Prostate gland (tissue), 2 donors: ENCODE results near the gene HSDL2. TPM values are rescaled to one million over a fixed set of nuclear protein-coding genes. Genes with fewer than 3 reads are reported as not detected.
"Not testable (repeated sequence)": the region's sequence is repeated elsewhere in the genome, so short reads cannot be mapped to it uniquely, and the experiment has no call there.

Source experiments
- DNase-seq: peaks from one replicate; pipeline ENCODE4 v3.0.0-alpha.2; 2019; ENCODE audit warnings: low spot score
- H3K27ac ChIP-seq, 2 donors: fragments of 200-600 bp; sonication (generic); 2 replicates each; pipeline ENCODE4 v1.5.1; 2017 to 2019
- H3K27me3 ChIP-seq: fragments of 200-600 bp; sonication (generic); replicated peaks from 2 replicates; pipeline ENCODE4 v1.5.1; 2019; ENCODE audit not compliant: insufficient read depth
- H3K36me3 ChIP-seq, 2 donors: fragments of 200-600 bp; sonication (generic); 1 replicate in 1 of 2; 2 replicates in 1 of 2; pipeline versions ENCODE4 v1.5.1 to v1.8.1; 2017 to 2019
- H3K4me1 ChIP-seq: fragments of 200-600 bp; sonication (generic); replicated peaks from 2 replicates; pipeline ENCODE4 v1.5.1; 2019
- H3K4me3 ChIP-seq, 2 donors: fragments of 200-600 bp; sonication (generic); 2 replicates each; pipeline ENCODE4 v1.5.1; 2017 to 2019
- H3K9me3 ChIP-seq: fragments of 200-600 bp; sonication (generic); 2 replicates; pipeline ENCODE4 v1.5.1; 2017
- CTCF ChIP-seq, 4 experiments: fragments of 200-600 bp in 2 of 4; fragments of 450-650 bp in 2 of 4; sonication (generic) in 2 of 4; IDR thresholded peaks; 1 replicate in 3 of 4; 2 replicates in 1 of 4; pipeline ENCODE4 v1.5.1; 2016 to 2019; ENCODE audit warnings: antibody characterized with exemption in 4 of 4, mild to moderate bottlenecking in 2 of 4, moderate library complexity in 2 of 4
- POLR2A ChIP-seq: fragments of 450-650 bp; IDR thresholded peaks from one replicate; pipeline ENCODE4 v1.6.1; 2016; ENCODE audit warnings: antibody characterized with exemption, mild to moderate bottlenecking
- POLR2AphosphoS5 ChIP-seq: sonication (generic); formaldehyde crosslinking; IDR thresholded peaks from one replicate; pipeline ENCODE4 v1.6.1; 2017; ENCODE audit warnings: antibody characterized with exemption
- WGBS: methylation state at CpG from one replicate; pipeline ENCODE4 v1.1.5; 2018; 5-methylcytosine and 5-hydroxymethylcytosine counted together
- intact Hi-C: fragments of 100-400 bp; cut with DNase I; formaldehyde crosslinking; loops from one replicate; pipeline ENCODE4 v1.14.2; 2022
- total RNA-seq, 2 donors: library from RNA; depleted of rRNA; stranded (reverse); fragments of >200 nt; gene quantifications; one replicate each; pipeline ENCODE4 v1.1.0, GENCODE V29; 2016

HSDL2 gene
- total RNA-seq, 2 donors from 2014 or later: 22.2 to 25.2 TPM

- no peaks in the 10 kb centered on the region for H3K27me3 ChIP-seq
- no peak for DNase-seq
- H3K4me3 ChIP-seq: no peak overlapping the region
- no peaks in the 10 kb centered on the region for H3K4me1 ChIP-seq
- intact Hi-C loops: no loop called here
- no peak overlapping the region for H3K27ac ChIP-seq
- no peaks in the 10 kb centered on the region for H3K36me3 ChIP-seq
- 46% methylated on average over 2 of the region's 2 CpGs for WGBS
- no peaks in the 10 kb centered on the region for H3K9me3 ChIP-seq
- TF ChIP-seq POLR2AphosphoS5 (no peak), CTCF (IDR thresholded peaks at IDR 0.05) (no peak), POLR2A (no peak)
Observed at GRCh38 chr9:112508377-112508776, 128.5 kb downstream of the HSDL2 start.

- WGBS: 90% methylated on average over 4 of the region's 4 CpGs
- H3K27me3 ChIP-seq, H3K9me3 ChIP-seq, H3K4me3 ChIP-seq, H3K27ac ChIP-seq, H3K36me3 ChIP-seq, intact Hi-C loops, DNase-seq, H3K4me1 ChIP-seq: not testable (repeated sequence)
Observed at GRCh38 chr9:112512377-112512776, 132.5 kb downstream of the HSDL2 start.

- H3K36me3 ChIP-seq: no peaks in the 10 kb centered on the region
- no peaks in the 10 kb centered on the region for H3K4me1 ChIP-seq
- no peaks in the 10 kb centered on the region for H3K9me3 ChIP-seq
- H3K27me3 ChIP-seq: no peaks in the 10 kb centered on the region
- H3K27ac ChIP-seq: no peak overlapping the region
- 91% methylated on average over 2 of the region's 2 CpGs for WGBS
- DNase-seq: no peak
- intact Hi-C loops: no loop called here
- TF ChIP-seq POLR2A (no peak), CTCF (IDR thresholded peaks at IDR 0.05) (no peak), POLR2AphosphoS5 (no peak)
- no peak overlapping the region for H3K4me3 ChIP-seq
Observed at GRCh38 chr9:112516769-112517168, 136.9 kb downstream of the HSDL2 start.

- 100% methylated on average over 1 of the region's 1 CpG for WGBS
- H3K27ac ChIP-seq: no peak overlapping the region
- intact Hi-C loops: no loop called here
- no peaks in the 10 kb centered on the region for H3K9me3 ChIP-seq
- no peaks in the 10 kb centered on the region for H3K27me3 ChIP-seq
- no peaks in the 10 kb centered on the region for H3K36me3 ChIP-seq
- TF ChIP-seq CTCF (IDR thresholded peaks at IDR 0.05) (no peak), POLR2AphosphoS5 (no peak), POLR2A (no peak)
- H3K4me3 ChIP-seq: no peak overlapping the region
- H3K4me1 ChIP-seq: no peaks in the 10 kb centered on the region
- no peak for DNase-seq
Observed at GRCh38 chr9:112520069-112520468, 140.2 kb downstream of the HSDL2 start.

- intact Hi-C loops: no loop called here
- H3K27ac ChIP-seq: no peak overlapping the region
- H3K27me3 ChIP-seq: no peaks in the 10 kb centered on the region
- TF ChIP-seq CTCF (IDR thresholded peaks at IDR 0.05) (no peak), POLR2AphosphoS5 (no peak), POLR2A (no peak)
- H3K9me3 ChIP-seq: no peaks in the 10 kb centered on the region
- H3K4me1 ChIP-seq: no peaks in the 10 kb centered on the region
- no peak for DNase-seq
- H3K36me3 ChIP-seq: no peaks in the 10 kb centered on the region
- H3K4me3 ChIP-seq: no peak overlapping the region
- 58% methylated on average over 3 of the region's 3 CpGs for WGBS
Observed at GRCh38 chr9:112520656-112521055, 140.7 kb downstream of the HSDL2 start.

Other genes with a start within 250 kb of the HSDL2 start
- 10 to 100 TPM; 10.6 to 34.8 TPM for gene SUSD1, start 204.8 kb upstream of the HSDL2 start, total RNA-seq
- gene PTBP3, start 46.5 kb upstream of the HSDL2 start, total RNA-seq: 100 to 1,000 TPM in 1 of 2 donors, 10 to 100 TPM in 1; 56.6 to 140 TPM
- 10 to 100 TPM in 1 of 2 donors, 1 to 10 TPM in 1; 7.0 to 42.8 TPM for gene KIAA1958, start 106.7 kb downstream of the HSDL2 start, total RNA-seq